ENCODE data around the gene CCDC142.

The CCDC142 gene

DNA sequence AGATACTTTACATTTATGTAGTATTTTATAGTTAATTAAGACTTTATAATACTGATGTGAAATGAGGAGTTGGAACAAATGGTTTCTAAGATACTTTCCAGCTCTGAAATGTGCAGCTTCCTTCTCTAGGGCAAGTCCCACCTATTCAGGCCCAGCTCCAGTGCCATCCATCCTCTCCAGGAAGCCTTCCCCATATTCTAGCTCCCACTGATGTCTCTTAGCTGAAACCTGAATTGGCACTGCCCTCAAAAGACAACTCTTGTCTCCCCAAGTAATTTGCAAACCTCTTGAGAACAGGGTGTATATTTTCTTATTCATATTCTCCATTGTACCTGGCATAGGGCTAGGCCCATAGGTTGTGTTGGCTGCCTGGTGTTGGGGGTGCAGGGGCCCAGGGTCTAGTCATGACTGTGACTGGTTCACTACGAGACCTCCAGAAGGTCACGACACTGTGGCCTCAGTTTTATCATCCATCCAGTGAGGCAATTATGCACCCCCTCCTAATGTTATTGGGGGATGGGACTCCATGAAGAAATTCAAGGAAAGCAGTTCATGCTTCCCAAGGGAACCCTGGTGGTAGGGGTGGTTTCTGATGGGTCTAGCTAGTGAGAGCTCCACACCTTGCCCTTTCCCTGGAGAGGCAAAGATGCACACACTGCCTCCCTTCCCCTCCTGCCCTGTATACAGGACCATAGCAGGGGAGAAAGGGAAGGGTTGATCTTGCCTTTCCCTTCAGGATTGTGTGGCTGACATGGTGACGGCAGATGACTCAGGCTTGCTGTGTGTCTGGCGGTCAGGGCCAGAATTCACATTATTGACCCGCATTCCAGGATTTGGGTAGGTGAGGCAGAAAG is 58.4 kb downstream of the CCDC142 start:
- Histone ChIP-seq H3K27me3 (ENCODE audit: control insufficient read depth, insufficient read depth, low read length) (peaks cover 9% of the 10 kb centered on the region; the same call in 1 of the 2 replicates), H3K9ac (ENCODE audit: low read depth, low read length) (no peak overlapping the region), H3K36me3 (ENCODE audit: control insufficient read depth, insufficient read depth, low read length) (peaks cover 48% of the 10 kb centered on the region), H3K9me3 (ENCODE audit: control insufficient read depth, insufficient read depth, low read length) (no peaks in the 10 kb centered on the region), H3K4me1 (ENCODE audit: control insufficient read depth, insufficient read depth, low read length) (no peaks in the 10 kb centered on the region), H3K4me3 (ENCODE audit: low read depth, low read length) (no peak overlapping the region), H3K27ac (ENCODE audit: low read depth, low read length) (no peak overlapping the region)

Measured in HUES48 (cell line).